KMS-11 (cell line): ENCODE measurements around the gene TK2.

Experiments
- H2AFZ ChIP-seq: fragments of 200-600 bp; sonication (generic); 2 replicates; pipeline ENCODE4 v1.6.1; 2016; ENCODE audit warnings: antibody characterized with exemption, mixed run types, low read depth
- H3K27ac ChIP-seq: fragments of 200-600 bp; sonication (generic); 2 replicates; pipeline ENCODE4 v1.6.1; 2016; ENCODE audit warnings: mild to moderate bottlenecking, mixed run types
- H3K27me3 ChIP-seq: fragments of 200-600 bp; sonication (generic); 2 replicates; pipeline ENCODE4 v1.6.1; 2017; ENCODE audit warnings: mild to moderate bottlenecking, low read depth, mixed run types, moderate library complexity; ENCODE audit not compliant: insufficient read depth
- H3K36me3 ChIP-seq: fragments of 200-600 bp; sonication (generic); 2 replicates; pipeline ENCODE4 v1.6.1; 2017; ENCODE audit warnings: mild to moderate bottlenecking, mixed run types; ENCODE audit not compliant: insufficient read depth
- H3K4me1 ChIP-seq: fragments of 200-600 bp; sonication (generic); 2 replicates; pipeline ENCODE4 v1.6.1; 2016; ENCODE audit warnings: mild to moderate bottlenecking, low read depth, mixed run types; ENCODE audit not compliant: poor library complexity, severe bottlenecking
- H3K4me2 ChIP-seq: fragments of 200-600 bp; sonication (generic); 2 replicates; pipeline ENCODE4 v1.7.0; 2016; ENCODE audit warnings: mild to moderate bottlenecking, mixed run types
- H3K4me3 ChIP-seq: fragments of 200-600 bp; sonication (generic); IDR thresholded peaks from 2 replicates; pipeline ENCODE4 v1.6.1; 2017; ENCODE audit warnings: low read depth, low read length, mixed read lengths; ENCODE audit not compliant: insufficient read depth
- H3K79me2 ChIP-seq: fragments of 200-600 bp; sonication (generic); 2 replicates; pipeline ENCODE4 v1.6.1; 2016; ENCODE audit warnings: low read depth, mixed run types; ENCODE audit not compliant: insufficient read depth
- H3K9ac ChIP-seq: fragments of 200-600 bp; sonication (generic); 2 replicates; pipeline ENCODE4 v1.6.1; 2016; ENCODE audit warnings: mild to moderate bottlenecking, mixed run types
- H4K20me1 ChIP-seq: fragments of 200-600 bp; sonication (generic); 2 replicates; pipeline ENCODE4 v1.6.1; 2016; ENCODE audit warnings: mild to moderate bottlenecking, mixed run types; ENCODE audit not compliant: insufficient read depth
- CTCF ChIP-seq: fragments of 200-600 bp; sonication (generic); conservative IDR thresholded peaks from 2 replicates; pipeline ENCODE4 v1.6.1; 2017; ENCODE audit warnings: low read depth, mild to moderate bottlenecking, antibody characterized with exemption, low read length, moderate library complexity, mixed read lengths

TK2 gene

GRCh38 chr16:66542396-66542795 lies 7.5 kb downstream of the TK2 start:
- Histone ChIP-seq H4K20me1 (no peaks in the 10 kb centered on the region), H3K4me3 (no peak overlapping the region), H3K27me3 (no peaks in the 10 kb centered on the region), H3K4me2 (no peak overlapping the region), H3K9ac (no peak overlapping the region), H3K27ac (no peak overlapping the region), H3K36me3 (no peaks in the 10 kb centered on the region), H2AFZ (no peak overlapping the region), H3K79me2 (no peaks in the 10 kb centered on the region), H3K4me1 (peaks cover 29% of the 10 kb centered on the region)
- TF ChIP-seq CTCF, result no peak

GRCh38 chr16:66541388-66542355 lies 8.2 kb downstream of the TK2 start:
- TF ChIP-seq CTCF, result no peak
- Histone ChIP-seq H3K4me3 (no peak overlapping the region), H3K4me2 (no peak overlapping the region), H3K79me2 (no peaks in the 10 kb centered on the region), H3K36me3 (no peaks in the 10 kb centered on the region), H3K4me1 (peaks cover 29% of the 10 kb centered on the region), H3K27ac (no peak overlapping the region), H3K9ac (no peak overlapping the region), H4K20me1 (no peaks in the 10 kb centered on the region), H3K27me3 (no peaks in the 10 kb centered on the region), H2AFZ (no peak overlapping the region)

- Histone ChIP-seq H3K27ac (peak overlapping the region; percentile 43; the same call in 1 of the 2 replicates), H3K9ac (no peak overlapping the region; the same call in 1 of the 2 replicates), H3K27me3 (no peaks in the 10 kb centered on the region), H2AFZ (peak overlapping the region; percentile 12; the same call in 1 of the 2 replicates), H3K79me2 (no peaks in the 10 kb centered on the region), H3K36me3 (no peaks in the 10 kb centered on the region), H3K4me3 (no peak overlapping the region), H4K20me1 (no peaks in the 10 kb centered on the region), H3K4me2 (peak overlapping the region; percentile 58), H3K4me1 (peaks cover 29% of the 10 kb centered on the region)
- no peak for TF ChIP-seq CTCF
Measured at GRCh38 chr16:66539623-66540469, 10.1 kb downstream of the TK2 start.

- Histone ChIP-seq H3K27me3 (no peaks in the 10 kb centered on the region), H2AFZ (no peak overlapping the region), H4K20me1 (no peaks in the 10 kb centered on the region), H3K4me3 (no peak overlapping the region), H3K36me3 (no peaks in the 10 kb centered on the region), H3K4me2 (no peak overlapping the region), H3K79me2 (no peaks in the 10 kb centered on the region), H3K4me1 (peaks cover 29% of the 10 kb centered on the region), H3K27ac (no peak overlapping the region), H3K9ac (no peak overlapping the region; the same call in 1 of the 2 replicates)
- TF ChIP-seq CTCF, result no peak
Measured at GRCh38 chr16:66538910-66539309, 11.0 kb downstream of the TK2 start.
